ENCODE data around the gene RNU2-1.
"Not testable (repeated sequence)": the region's sequence is repeated elsewhere in the genome, so short reads cannot be mapped to it uniquely, and the experiment has no call there.

The RNU2-1 gene

DNA sequence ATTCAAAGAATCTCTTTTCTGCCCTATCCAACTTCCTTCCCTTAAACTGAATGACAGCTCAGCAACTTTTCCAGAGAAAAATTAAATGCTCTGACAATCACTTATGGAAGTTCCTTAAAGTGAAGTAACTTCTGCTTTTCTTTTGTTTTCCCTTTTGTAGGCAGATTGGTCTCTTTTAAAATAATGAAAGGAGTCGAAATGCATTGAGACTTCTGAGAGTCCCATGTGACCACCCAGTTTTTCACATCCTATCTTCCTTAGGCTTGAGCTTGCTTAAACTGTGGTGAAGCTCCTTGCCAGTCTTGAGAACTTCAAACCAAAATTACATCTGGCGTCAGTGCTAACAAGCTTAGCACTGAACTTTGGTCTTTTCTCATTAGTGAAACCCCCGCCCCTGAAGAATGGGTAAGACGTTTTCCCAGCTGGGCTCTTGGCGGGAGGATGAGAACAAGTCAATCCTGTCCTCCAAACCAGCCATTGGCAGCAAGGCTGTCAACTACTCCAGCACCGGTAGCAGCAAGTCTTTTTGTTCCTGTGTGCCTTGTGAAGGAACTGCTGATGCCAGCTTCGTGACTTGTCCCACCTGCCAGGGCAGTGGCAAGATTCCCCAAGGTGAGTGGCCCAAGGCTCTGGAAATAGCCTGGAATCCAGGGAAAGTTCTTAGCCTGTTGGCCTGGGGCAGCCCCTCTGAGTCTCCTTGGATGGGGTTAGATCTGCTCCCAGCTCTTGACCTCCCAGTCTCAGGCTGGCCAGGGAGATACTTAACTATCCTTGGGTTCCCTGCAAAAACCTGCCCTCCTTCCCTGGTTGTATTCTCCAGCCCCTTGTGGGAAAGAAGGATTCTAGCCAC lies 20.9 kb downstream of the RNU2-1 start:
- Histone ChIP-seq H3K36me3 (ENCODE audit: insufficient read depth, low read length) (peaks cover 56% of the 10 kb centered on the region), H3K9ac (ENCODE audit: low read depth, low read length) (peak overlapping the region; percentile 82), H3K9me3 (replicated peaks; ENCODE audit: low read length) (no peaks in the 10 kb centered on the region), H3K27me3 (ENCODE audit: control insufficient read depth, insufficient read depth, low read length) (no peaks in the 10 kb centered on the region), H3K4me3 (ENCODE audit: low read length) (peak overlapping the region; percentile 86), H3K4me1 (ENCODE audit: control insufficient read depth, insufficient read depth, low read length) (peaks cover 28% of the 10 kb centered on the region), H3K4me2 (ENCODE audit: low read length) (peak overlapping the region; percentile 99)

DNA sequence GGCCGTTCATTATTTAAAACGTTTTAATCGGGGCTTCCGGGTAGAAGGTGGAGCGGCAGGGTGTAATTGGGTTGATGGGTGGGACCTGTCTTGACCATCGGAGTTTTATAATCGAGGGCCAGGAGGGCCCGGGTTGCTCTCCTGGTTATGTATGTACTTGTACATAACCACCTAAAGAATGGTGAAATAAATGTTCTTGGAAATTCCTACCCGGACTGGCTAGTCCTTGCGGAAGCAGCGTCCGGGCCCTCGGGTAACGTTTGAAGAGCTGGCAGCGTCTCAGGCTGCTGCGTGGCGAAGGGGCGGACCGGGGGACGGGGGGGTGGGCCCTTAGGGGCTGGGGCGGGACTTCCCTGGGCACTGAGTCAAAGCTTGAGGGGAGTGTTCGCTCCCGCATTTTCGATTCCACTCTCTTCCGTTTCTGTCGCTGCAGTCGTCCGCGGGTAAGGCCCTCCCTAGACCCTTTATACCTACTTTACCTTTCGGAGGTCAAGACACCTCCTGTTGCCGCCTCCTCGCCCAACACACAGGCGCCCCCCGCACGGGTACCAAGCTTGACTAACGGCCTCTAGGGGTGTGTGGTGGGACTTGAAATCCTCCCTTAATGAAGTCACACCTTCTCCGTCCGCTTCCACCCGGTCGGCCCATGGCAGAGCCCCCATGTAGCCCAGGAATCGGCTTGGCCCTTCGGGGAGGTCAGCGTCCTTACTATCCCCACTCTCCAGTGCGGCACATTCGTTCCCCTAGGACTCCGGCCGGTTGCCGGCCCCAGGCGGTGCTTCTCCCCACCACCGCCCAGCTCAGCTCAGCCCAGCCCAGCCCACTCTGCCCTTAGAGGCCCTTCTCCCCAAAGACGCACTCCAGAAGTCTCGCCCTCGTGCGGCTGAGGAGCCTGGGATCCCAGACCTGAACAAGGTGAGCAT lies 22.0 kb downstream of the RNU2-1 start, which contains the start of gene TMEM106A:
Gene TMEM106A (plus strand): TSS at position 396 of the 923 bp plus-strand sequence. CDS start 1,167 bp downstream, outside the sequence.
- peaks cover 55% of the 10 kb centered on the region for H3K36me3 ChIP-seq (ENCODE audit: insufficient read depth, low read length)
- peaks cover 28% of the 10 kb centered on the region for H3K4me1 ChIP-seq (ENCODE audit: control insufficient read depth, insufficient read depth, low read length)
- H3K27me3 ChIP-seq (ENCODE audit: control insufficient read depth, insufficient read depth, low read length) = no peaks in the 10 kb centered on the region
- H3K9me3 ChIP-seq (replicated peaks; ENCODE audit: low read length) = no peaks in the 10 kb centered on the region
- peak within 1 kb of the TSS; percentile 86 for H3K4me3 ChIP-seq (ENCODE audit: low read length)
- H3K4me2 ChIP-seq (ENCODE audit: low read length) = peak within 1 kb of the TSS; percentile 99
- peak within 1 kb of the TSS; percentile 82 for H3K9ac ChIP-seq (ENCODE audit: low read depth, low read length)

GRCh38 chr17:43211123-43211479 lies 22.7 kb downstream of the RNU2-1 start:
- H3K4me3 ChIP-seq (ENCODE audit: low read length) = peak overlapping the region; percentile 86
- peak overlapping the region; percentile 82 for H3K9ac ChIP-seq (ENCODE audit: low read depth, low read length)
- H3K36me3 ChIP-seq (ENCODE audit: insufficient read depth, low read length) = peaks cover 49% of the 10 kb centered on the region

DNA sequence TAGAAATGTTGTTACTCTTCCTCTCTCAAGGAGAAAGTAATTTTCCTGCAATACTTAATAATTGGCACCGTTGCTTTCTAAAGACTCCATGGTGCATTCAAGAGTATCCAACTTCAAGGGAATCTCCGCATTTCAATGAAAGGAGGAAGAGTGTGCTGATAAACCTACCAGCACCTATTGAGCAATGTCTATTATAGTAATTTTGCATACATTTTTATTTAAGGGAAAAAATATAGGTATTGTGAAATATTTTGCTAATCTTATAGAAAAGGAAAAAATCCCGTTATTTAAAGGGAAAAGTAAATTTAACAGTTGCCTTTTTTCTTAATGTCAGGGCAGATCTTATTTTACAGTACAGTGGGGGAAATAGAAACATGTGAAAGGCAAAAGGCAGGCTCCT lies 23.2 kb downstream of the RNU2-1 start:
- no peaks in the 10 kb centered on the region for H3K9me3 ChIP-seq (replicated peaks; ENCODE audit: low read length)
- peak overlapping the region; percentile 99 for H3K4me2 ChIP-seq (ENCODE audit: low read length)
- no peak overlapping the region for H3K4me3 ChIP-seq (ENCODE audit: low read length)
- H3K36me3 ChIP-seq (ENCODE audit: insufficient read depth, low read length) = peaks cover 44% of the 10 kb centered on the region
- H3K9ac ChIP-seq (ENCODE audit: low read depth, low read length) = peak overlapping the region; percentile 82
- H3K27me3 ChIP-seq (ENCODE audit: control insufficient read depth, insufficient read depth, low read length) = no peaks in the 10 kb centered on the region
- H3K4me1 ChIP-seq (ENCODE audit: control insufficient read depth, insufficient read depth, low read length) = peaks cover 28% of the 10 kb centered on the region

More at GRCh38 chr17:43211123-43211479, 22.7 kb downstream of the RNU2-1 start:
- H3K9me3 ChIP-seq (replicated peaks; ENCODE audit: low read length) = no peaks in the 10 kb centered on the region
- H3K4me1 ChIP-seq (ENCODE audit: control insufficient read depth, insufficient read depth, low read length) = peaks cover 28% of the 10 kb centered on the region
- H3K4me2 ChIP-seq (ENCODE audit: low read length) = peak overlapping the region; percentile 99
- no peaks in the 10 kb centered on the region for H3K27me3 ChIP-seq (ENCODE audit: control insufficient read depth, insufficient read depth, low read length)

DNA sequence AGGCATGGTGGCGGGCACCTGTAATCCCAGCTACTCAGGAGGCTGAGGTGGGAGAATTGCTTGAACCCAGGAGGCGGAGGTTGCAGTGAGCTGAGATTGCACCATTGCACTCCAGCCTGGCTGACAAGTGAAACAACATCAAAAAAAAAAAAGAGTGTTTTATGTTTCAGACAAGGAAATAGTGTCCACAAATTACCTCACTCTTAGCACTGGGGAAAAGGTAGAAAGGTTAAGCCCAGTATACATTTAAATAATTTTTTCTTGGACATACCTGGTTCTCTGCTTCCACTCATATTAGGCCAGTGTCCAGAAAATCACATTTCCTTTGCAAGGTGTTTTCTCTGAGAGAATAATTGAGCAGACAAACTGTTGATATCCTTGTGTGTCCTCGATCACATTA lies 30.8 kb downstream of the RNU2-1 start:
- not testable (repeated sequence) for H3K4me1 ChIP-seq (ENCODE audit: control insufficient read depth, insufficient read depth, low read length); H3K4me2 ChIP-seq (ENCODE audit: low read length); H3K4me3 ChIP-seq (ENCODE audit: low read length); H3K27me3 ChIP-seq (ENCODE audit: control insufficient read depth, insufficient read depth, low read length); H3K9me3 ChIP-seq (replicated peaks; ENCODE audit: low read length); H3K9ac ChIP-seq (ENCODE audit: low read depth, low read length)
- H3K36me3 ChIP-seq (ENCODE audit: insufficient read depth, low read length) = peaks cover 60% of the 10 kb centered on the region

DNA sequence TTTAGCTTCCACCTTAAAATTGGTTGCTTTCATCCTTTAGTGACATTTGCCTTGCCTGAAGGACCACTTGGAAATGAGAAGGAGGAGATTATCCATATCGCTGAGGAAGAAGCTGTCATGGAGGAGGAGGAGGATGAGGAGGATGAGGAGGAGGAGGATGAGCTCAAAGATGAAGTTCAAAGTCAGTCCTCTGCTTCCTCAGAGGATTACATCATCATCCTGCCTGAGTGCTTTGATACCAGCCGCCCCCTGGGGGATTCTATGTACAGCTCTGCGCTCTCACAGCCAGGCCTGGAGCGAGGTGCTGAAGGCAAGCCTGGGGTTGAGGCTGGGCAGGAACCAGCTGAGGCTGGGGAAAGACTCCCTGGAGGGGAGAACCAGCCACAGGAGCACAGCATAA lies 33.6 kb downstream of the RNU2-1 start:
- Histone ChIP-seq H3K4me3 (ENCODE audit: low read length) (no peak overlapping the region), H3K4me1 (ENCODE audit: control insufficient read depth, insufficient read depth, low read length) (no peaks in the 10 kb centered on the region), H3K4me2 (ENCODE audit: low read length) (no peak overlapping the region), H3K9me3 (replicated peaks; ENCODE audit: low read length) (no peaks in the 10 kb centered on the region), H3K36me3 (ENCODE audit: insufficient read depth, low read length) (peaks cover 70% of the 10 kb centered on the region), H3K27me3 (ENCODE audit: control insufficient read depth, insufficient read depth, low read length) (no peaks in the 10 kb centered on the region), H3K9ac (ENCODE audit: low read depth, low read length) (no peak overlapping the region)

GRCh38 chr17:43199633-43200032 lies 34.1 kb downstream of the RNU2-1 start:
- Histone ChIP-seq H3K36me3 (ENCODE audit: insufficient read depth, low read length) (peaks cover 75% of the 10 kb centered on the region), H3K27me3 (ENCODE audit: control insufficient read depth, insufficient read depth, low read length) (no peaks in the 10 kb centered on the region), H3K9me3 (replicated peaks; ENCODE audit: low read length) (no peaks in the 10 kb centered on the region), H3K4me1 (ENCODE audit: control insufficient read depth, insufficient read depth, low read length) (no peaks in the 10 kb centered on the region), H3K4me2 (ENCODE audit: low read length) (no peak overlapping the region), H3K4me3 (ENCODE audit: low read length) (no peak overlapping the region), H3K9ac (ENCODE audit: low read depth, low read length) (no peak overlapping the region)

DNA sequence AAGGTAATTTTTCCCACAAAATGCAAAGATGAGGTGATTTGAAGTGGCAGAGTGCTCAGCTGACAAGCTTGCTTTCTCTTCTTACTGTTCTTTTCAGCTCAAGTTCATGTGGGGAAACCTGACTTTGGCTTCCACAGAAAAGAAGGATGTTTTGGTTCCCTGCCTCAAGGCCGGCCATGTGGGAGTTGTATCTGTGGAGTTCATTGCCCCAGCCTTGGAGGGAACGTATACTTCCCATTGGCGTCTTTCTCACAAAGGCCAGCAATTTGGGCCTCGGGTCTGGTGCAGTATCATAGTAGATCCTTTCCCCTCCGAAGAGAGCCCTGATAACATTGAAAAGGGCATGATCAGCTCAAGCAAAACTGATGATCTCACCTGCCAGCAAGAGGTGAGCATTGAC lies 40.5 kb downstream of the RNU2-1 start:
- H3K36me3 ChIP-seq (ENCODE audit: insufficient read depth, low read length) = peaks cover 79% of the 10 kb centered on the region
- H3K4me3 ChIP-seq (ENCODE audit: low read length) = no peak overlapping the region
- no peaks in the 10 kb centered on the region for H3K4me1 ChIP-seq (ENCODE audit: control insufficient read depth, insufficient read depth, low read length)

DNA sequence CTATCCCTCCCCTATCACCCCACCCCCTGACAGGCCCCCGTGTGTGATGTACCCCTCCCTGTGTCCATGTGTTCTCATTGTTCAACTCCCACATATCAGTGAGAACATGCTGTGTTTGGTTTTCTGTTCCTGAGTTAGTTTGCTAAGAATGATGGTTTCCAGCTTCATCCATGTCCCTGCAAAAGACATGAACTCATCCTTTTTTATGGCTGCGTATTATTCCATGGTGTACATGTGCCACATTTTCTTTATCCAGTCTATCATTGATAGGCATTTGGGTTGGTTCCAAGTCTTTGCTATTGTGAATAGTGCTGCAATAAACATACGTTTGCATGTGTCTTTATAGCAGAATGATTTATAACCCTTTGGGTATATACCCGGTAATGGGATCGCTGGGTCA lies 47.1 kb downstream of the RNU2-1 start:
- H3K36me3 ChIP-seq (ENCODE audit: insufficient read depth, low read length) = peaks cover 44% of the 10 kb centered on the region
- H3K4me3 ChIP-seq (ENCODE audit: low read length); H3K27me3 ChIP-seq (ENCODE audit: control insufficient read depth, insufficient read depth, low read length); H3K9ac ChIP-seq (ENCODE audit: low read depth, low read length); H3K9me3 ChIP-seq (replicated peaks; ENCODE audit: low read length); H3K4me1 ChIP-seq (ENCODE audit: control insufficient read depth, insufficient read depth, low read length); H3K4me2 ChIP-seq (ENCODE audit: low read length): not testable (repeated sequence)

More for the DNA sequence above, 40.5 kb downstream of the RNU2-1 start:
- Histone ChIP-seq H3K27me3 (ENCODE audit: control insufficient read depth, insufficient read depth, low read length) (no peaks in the 10 kb centered on the region), H3K9me3 (replicated peaks; ENCODE audit: low read length) (no peaks in the 10 kb centered on the region), H3K4me2 (ENCODE audit: low read length) (no peak overlapping the region), H3K9ac (ENCODE audit: low read depth, low read length) (no peak overlapping the region)

DNA sequence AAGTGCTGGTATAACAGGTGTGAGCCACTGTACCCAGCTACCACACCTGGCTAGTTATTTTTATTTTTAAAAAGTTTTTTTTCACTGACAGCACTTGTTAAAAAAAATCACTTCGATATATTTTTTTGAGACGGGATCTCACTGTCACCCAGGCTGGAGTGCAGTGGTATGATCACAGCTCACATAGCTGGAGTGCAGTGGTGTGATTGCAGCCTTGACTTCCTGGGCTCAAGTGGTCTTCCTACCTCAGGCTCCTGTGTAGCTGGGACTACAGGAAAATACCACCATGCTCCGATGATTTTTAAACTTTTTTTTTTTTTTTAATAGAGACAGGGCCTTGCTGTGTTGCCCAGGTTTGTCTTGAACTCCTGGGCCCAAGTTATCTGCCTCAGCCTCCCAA lies 49.9 kb downstream of the RNU2-1 start:
- Histone ChIP-seq H3K9me3 (replicated peaks; ENCODE audit: low read length) (no peaks in the 10 kb centered on the region), H3K9ac (ENCODE audit: low read depth, low read length) (no peak overlapping the region), H3K27me3 (ENCODE audit: control insufficient read depth, insufficient read depth, low read length) (no peaks in the 10 kb centered on the region), H3K4me2 (ENCODE audit: low read length) (no peak overlapping the region), H3K4me1 (ENCODE audit: control insufficient read depth, insufficient read depth, low read length) (no peaks in the 10 kb centered on the region), H3K36me3 (ENCODE audit: insufficient read depth, low read length) (peaks cover 40% of the 10 kb centered on the region), H3K4me3 (ENCODE audit: low read length) (no peak overlapping the region)

Data from skeletal muscle satellite cell (primary cell).